HEK293 (cell line): Measurements from ENCODE around the gene ZNF562.

Experiments used
- CTCF ChIA-PET: fragments of 350-600 bp; formaldehyde crosslinking; extraction: SDS; loops from one replicate; lab custom pipeline; 2021; ENCODE audit warnings: antibody characterized with exemption; lab: Yijun Ruan, JAX
- POLR2A ChIA-PET: fragments of 300-600 bp; formaldehyde crosslinking; extraction: SDS; loops from one replicate; lab custom pipeline; 2020; ENCODE audit warnings: antibody characterized with exemption, inconsistent platforms; lab: Yijun Ruan, JAX
- H3K27ac ChIP-seq: fragments of 200-500 bp; sonication (Bioruptor generic); 2 replicates; pipeline ENCODE4 v1.5.1; 2014; ENCODE audit warnings: low read depth, low read length, control low read depth, inconsistent platforms; ENCODE audit errors: extremely low read depth
- H3K36me3 ChIP-seq, 2 experiments: fragments of 200-500 bp in 1 of 2; sonication (Bioruptor generic) in 1 of 2; 1 replicate in 1 of 2; 2 replicates in 1 of 2; pipeline ENCODE4 v1.5.1; 2014 to 2017; ENCODE audit warnings: inconsistent platforms in 2 of 2, low read length in 2 of 2; ENCODE audit not compliant: control insufficient read depth in 2 of 2, insufficient read depth in 1 of 2
- H3K4me1 ChIP-seq: fragments of 200-500 bp; sonication (Bioruptor generic); 2 replicates; pipeline ENCODE4 v1.5.1; 2014; ENCODE audit warnings: mild to moderate bottlenecking, low read length, inconsistent platforms; ENCODE audit not compliant: control insufficient read depth, insufficient read depth
- H3K4me3 ChIP-seq: 2 replicates; pipeline ENCODE4 v1.5.1; 2011; ENCODE audit warnings: low read depth, mild to moderate bottlenecking, control low read depth, low read length, moderate library complexity
- H3K9me3 ChIP-seq: fragments of 200-500 bp; sonication (Bioruptor generic); 2 replicates; pipeline ENCODE4 v1.5.1; 2014; ENCODE audit warnings: low read depth, low read length, inconsistent platforms; ENCODE audit not compliant: control insufficient read depth, insufficient read depth
- EGR2 ChIP-seq: fragments of 450-650 bp; formaldehyde crosslinking; IDR thresholded peaks from 2 replicates; pipeline ENCODE4 v1.5.1; 2016; ENCODE audit warnings: low read depth, missing biosample characterization, missing genetic modification characterization
- KLF16 ChIP-seq: fragments of 450-650 bp; formaldehyde crosslinking; IDR thresholded peaks from 2 replicates; pipeline ENCODE4 v1.5.1; 2017; ENCODE audit warnings: missing biosample characterization, missing genetic modification characterization
- KLF8 ChIP-seq: fragments of 450-650 bp; formaldehyde crosslinking; IDR thresholded peaks from 2 replicates; pipeline ENCODE4 v1.5.1; 2016; ENCODE audit warnings: missing biosample characterization, missing genetic modification characterization
- SCRT1 ChIP-seq: fragments of 450-650 bp; formaldehyde crosslinking; IDR thresholded peaks from 2 replicates; pipeline ENCODE4 v1.5.1; 2016; ENCODE audit warnings: missing biosample characterization, missing genetic modification characterization, borderline replicate concordance
- ZBTB20 ChIP-seq: fragments of 450-650 bp; formaldehyde crosslinking; IDR thresholded peaks from 2 replicates; pipeline ENCODE4 v1.5.1; 2016; ENCODE audit warnings: missing biosample characterization, missing genetic modification characterization
- ZIC2 ChIP-seq: fragments of 450-650 bp; formaldehyde crosslinking; IDR thresholded peaks from 2 replicates; pipeline ENCODE4 v1.5.1; 2016; ENCODE audit warnings: missing biosample characterization, missing genetic modification characterization
- ZNF214 ChIP-seq: fragments of 450-650 bp; formaldehyde crosslinking; IDR thresholded peaks from 2 replicates; pipeline ENCODE4 v1.5.1; 2017; ENCODE audit warnings: missing biosample characterization, mild to moderate bottlenecking, missing genetic modification characterization, borderline replicate concordance
- ZNF239 ChIP-seq: fragments of 450-650 bp; formaldehyde crosslinking; IDR thresholded peaks from 2 replicates; pipeline ENCODE4 v1.5.1; 2016; ENCODE audit warnings: missing biosample characterization, missing genetic modification characterization
- ZNF350 ChIP-seq: fragments of 450-650 bp; formaldehyde crosslinking; IDR thresholded peaks from 2 replicates; pipeline ENCODE4 v1.5.0; 2017; ENCODE audit warnings: missing biosample characterization, mild to moderate bottlenecking, missing genetic modification characterization
- ZNF433 ChIP-seq: fragments of 450-650 bp; formaldehyde crosslinking; IDR thresholded peaks from 2 replicates; pipeline ENCODE4 v1.5.1; 2016; ENCODE audit warnings: missing biosample characterization, missing genetic modification characterization, low read depth
- ZNF48 ChIP-seq: fragments of 450-650 bp; formaldehyde crosslinking; IDR thresholded peaks from 2 replicates; pipeline ENCODE4 v1.5.1; 2016; ENCODE audit warnings: missing biosample characterization, missing genetic modification characterization
- ZNF514 ChIP-seq: fragments of 450-650 bp; formaldehyde crosslinking; IDR thresholded peaks from 2 replicates; pipeline ENCODE4 v1.5.1; 2016; ENCODE audit warnings: missing biosample characterization, missing genetic modification characterization
- ZNF561 ChIP-seq: fragments of 450-650 bp; IDR thresholded peaks from 2 replicates; pipeline ENCODE4 v1.5.1; 2018; ENCODE audit warnings: missing biosample characterization, missing genetic modification characterization, borderline replicate concordance
- ZNF571 ChIP-seq: fragments of 450-650 bp; formaldehyde crosslinking; IDR thresholded peaks from 2 replicates; pipeline ENCODE4 v1.5.0; 2017; ENCODE audit warnings: missing biosample characterization, missing genetic modification characterization
- TF ChIP-seq, protein P1 (sequence below): fragments of 450-650 bp; formaldehyde crosslinking; IDR thresholded peaks from 2 replicates; pipeline ENCODE4 v1.5.1; 2017; ENCODE audit warnings: missing biosample characterization, missing genetic modification characterization
- TF ChIP-seq, protein P2 (sequence below): fragments of 450-650 bp; formaldehyde crosslinking; IDR thresholded peaks from 2 replicates; pipeline ENCODE4 v1.5.0; 2017; ENCODE audit warnings: missing biosample characterization, missing genetic modification characterization, borderline replicate concordance
- TF ChIP-seq, protein P3 (sequence below): fragments of 450-650 bp; formaldehyde crosslinking; IDR thresholded peaks from 2 replicates; pipeline ENCODE4 v1.5.1; 2016; ENCODE audit warnings: missing biosample characterization, missing genetic modification characterization, low read depth

Gene ZNF562

DNA sequence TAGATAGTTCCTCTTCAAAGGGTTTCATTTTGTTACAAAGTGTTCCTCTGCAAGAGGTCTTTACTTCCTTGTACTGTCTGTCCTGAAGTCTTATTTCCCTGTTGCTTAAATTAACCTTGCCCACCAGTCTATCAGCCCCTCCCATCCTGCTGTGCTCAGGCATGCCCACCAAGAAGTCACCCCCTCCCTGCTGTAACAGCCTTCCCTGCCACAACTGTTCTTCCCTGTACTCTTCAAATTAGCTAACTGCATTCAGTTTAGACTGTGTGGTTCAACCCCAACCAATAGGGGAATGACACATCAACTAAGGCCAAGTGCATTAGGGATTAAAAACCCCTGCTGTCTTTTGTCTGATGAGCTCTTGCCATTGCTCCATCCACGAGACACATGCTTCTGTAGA, 34.4 kb upstream of the ZNF562 start:
- H3K4me3 ChIP-seq = no peak overlapping the region
- ChIA-PET POLR2A (no interaction called here), CTCF (no interaction called here)
- H3K27ac ChIP-seq = no peak overlapping the region
- no peaks in the 10 kb centered on the region for H3K4me1 ChIP-seq
- H3K36me3 ChIP-seq = no peaks in the 10 kb centered on the region
- no peaks in the 10 kb centered on the region for H3K9me3 ChIP-seq
- TF ChIP-seq, protein P1, sequence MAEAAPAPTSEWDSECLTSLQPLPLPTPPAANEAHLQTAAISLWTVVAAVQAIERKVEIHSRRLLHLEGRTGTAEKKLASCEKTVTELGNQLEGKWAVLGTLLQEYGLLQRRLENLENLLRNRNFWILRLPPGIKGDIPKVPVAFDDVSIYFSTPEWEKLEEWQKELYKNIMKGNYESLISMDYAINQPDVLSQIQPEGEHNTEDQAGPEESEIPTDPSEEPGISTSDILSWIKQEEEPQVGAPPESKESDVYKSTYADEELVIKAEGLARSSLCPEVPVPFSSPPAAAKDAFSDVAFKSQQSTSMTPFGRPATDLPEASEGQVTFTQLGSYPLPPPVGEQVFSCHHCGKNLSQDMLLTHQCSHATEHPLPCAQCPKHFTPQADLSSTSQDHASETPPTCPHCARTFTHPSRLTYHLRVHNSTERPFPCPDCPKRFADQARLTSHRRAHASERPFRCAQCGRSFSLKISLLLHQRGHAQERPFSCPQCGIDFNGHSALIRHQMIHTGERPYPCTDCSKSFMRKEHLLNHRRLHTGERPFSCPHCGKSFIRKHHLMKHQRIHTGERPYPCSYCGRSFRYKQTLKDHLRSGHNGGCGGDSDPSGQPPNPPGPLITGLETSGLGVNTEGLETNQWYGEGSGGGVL (tag by site-specific recombination) = no peak
- TF ChIP-seq ZNF561 (tag by site-specific recombination) = no peak

DNA sequence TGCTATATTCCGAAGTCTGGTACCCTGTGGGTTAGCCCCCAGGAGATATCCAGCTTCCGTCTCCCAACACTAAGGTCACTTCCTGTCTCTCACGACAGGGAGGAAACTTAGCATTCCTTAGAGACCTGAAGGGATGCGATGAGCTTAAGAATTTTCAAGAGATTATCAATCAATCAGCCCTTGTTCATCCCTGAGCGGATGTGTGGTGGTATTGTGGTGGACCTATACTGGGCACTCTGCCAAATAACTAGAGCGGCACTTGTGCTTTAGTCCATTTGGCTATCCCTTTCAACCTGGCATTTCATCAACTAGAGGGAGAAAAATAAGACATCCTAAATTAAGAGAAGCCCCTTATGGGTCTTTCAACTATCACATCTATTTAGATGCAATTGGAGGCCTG, 30.9 kb upstream of the ZNF562 start:
- ChIA-PET CTCF (no interaction called here), POLR2A (no interaction called here)
- no peaks in the 10 kb centered on the region for H3K9me3 ChIP-seq
- H3K36me3 ChIP-seq = no peaks in the 10 kb centered on the region
- no peak for TF ChIP-seq ZNF433 (tag by site-specific recombination)
- TF ChIP-seq ZNF350 (tag by site-specific recombination) = no peak
- no peak for TF ChIP-seq ZNF239 (tag by site-specific recombination)
- no peak for TF ChIP-seq ZNF571 (tag by site-specific recombination)
- TF ChIP-seq KLF16 = no peak
- TF ChIP-seq, protein P2, sequence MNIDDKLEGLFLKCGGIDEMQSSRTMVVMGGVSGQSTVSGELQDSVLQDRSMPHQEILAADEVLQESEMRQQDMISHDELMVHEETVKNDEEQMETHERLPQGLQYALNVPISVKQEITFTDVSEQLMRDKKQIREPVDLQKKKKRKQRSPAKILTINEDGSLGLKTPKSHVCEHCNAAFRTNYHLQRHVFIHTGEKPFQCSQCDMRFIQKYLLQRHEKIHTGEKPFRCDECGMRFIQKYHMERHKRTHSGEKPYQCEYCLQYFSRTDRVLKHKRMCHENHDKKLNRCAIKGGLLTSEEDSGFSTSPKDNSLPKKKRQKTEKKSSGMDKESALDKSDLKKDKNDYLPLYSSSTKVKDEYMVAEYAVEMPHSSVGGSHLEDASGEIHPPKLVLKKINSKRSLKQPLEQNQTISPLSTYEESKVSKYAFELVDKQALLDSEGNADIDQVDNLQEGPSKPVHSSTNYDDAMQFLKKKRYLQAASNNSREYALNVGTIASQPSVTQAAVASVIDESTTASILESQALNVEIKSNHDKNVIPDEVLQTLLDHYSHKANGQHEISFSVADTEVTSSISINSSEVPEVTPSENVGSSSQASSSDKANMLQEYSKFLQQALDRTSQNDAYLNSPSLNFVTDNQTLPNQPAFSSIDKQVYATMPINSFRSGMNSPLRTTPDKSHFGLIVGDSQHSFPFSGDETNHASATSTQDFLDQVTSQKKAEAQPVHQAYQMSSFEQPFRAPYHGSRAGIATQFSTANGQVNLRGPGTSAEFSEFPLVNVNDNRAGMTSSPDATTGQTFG (tag by site-specific recombination) = no peak
- TF ChIP-seq, protein P3, sequence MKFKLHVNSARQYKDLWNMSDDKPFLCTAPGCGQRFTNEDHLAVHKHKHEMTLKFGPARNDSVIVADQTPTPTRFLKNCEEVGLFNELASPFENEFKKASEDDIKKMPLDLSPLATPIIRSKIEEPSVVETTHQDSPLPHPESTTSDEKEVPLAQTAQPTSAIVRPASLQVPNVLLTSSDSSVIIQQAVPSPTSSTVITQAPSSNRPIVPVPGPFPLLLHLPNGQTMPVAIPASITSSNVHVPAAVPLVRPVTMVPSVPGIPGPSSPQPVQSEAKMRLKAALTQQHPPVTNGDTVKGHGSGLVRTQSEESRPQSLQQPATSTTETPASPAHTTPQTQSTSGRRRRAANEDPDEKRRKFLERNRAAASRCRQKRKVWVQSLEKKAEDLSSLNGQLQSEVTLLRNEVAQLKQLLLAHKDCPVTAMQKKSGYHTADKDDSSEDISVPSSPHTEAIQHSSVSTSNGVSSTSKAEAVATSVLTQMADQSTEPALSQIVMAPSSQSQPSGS (tag by site-specific recombination) = no peak
- no peak for TF ChIP-seq EGR2 (tag by site-specific recombination)
- TF ChIP-seq ZNF214 (tag by site-specific recombination) = no peak
- no peak for TF ChIP-seq ZNF48 (tag by site-specific recombination)
- no peak for TF ChIP-seq ZIC2 (tag by site-specific recombination)
- TF ChIP-seq ZBTB20 = no peak
- no peak for TF ChIP-seq ZNF514 (tag by site-specific recombination)
- no peak overlapping the region for H3K27ac ChIP-seq
- no peak overlapping the region for H3K4me3 ChIP-seq
- H3K4me1 ChIP-seq = no peaks in the 10 kb centered on the region

DNA sequence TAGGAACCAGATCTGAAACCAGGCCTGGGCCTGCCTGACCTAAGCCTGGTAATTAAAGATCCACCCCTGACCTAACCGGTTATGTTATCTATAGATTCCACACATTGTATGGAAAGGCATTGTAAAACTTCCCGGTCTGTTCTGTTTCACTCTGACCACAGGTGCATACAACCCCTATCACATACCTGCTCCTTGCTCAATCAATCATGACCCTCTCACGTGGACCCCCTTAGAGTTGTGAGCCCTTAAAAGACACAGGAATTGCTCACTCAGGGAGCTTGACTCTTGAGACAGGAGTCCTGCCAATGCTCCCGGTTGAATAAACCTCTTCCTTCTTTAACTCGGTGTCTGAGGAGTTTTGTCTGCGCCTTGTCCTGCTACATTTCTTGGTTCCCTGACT, 27.3 kb upstream of the ZNF562 start:
- Histone ChIP-seq H3K36me3 (no peaks in the 10 kb centered on the region), H3K4me1 (no peaks in the 10 kb centered on the region), H3K9me3 (no peaks in the 10 kb centered on the region), H3K4me3 (no peak overlapping the region), H3K27ac (no peak overlapping the region)
- CTCF ChIA-PET = no interaction called here
- no peak for TF ChIP-seq SCRT1 (tag by site-specific recombination)
- TF ChIP-seq KLF8 (tag by site-specific recombination) = no peak
- POLR2A ChIA-PET = no interaction called here
